ENCODE results near the gene BTNL9.

- TF ChIP-seq ELF4 (IDR thresholded peaks at IDR 0.05), result no peak
- no peak for TF ChIP-seq NFRKB (IDR thresholded peaks at IDR 0.05)
- TF ChIP-seq SP1 (IDR thresholded peaks at IDR 0.05), result no peak
- TF ChIP-seq FOXA1 (IDR thresholded peaks at IDR 0.05), result no peak
- TF ChIP-seq BHLHE40 (IDR thresholded peaks at IDR 0.05; ENCODE audit: borderline replicate concordance), result no peak
- no peak for TF ChIP-seq FOXM1 (IDR thresholded peaks at IDR 0.05; ENCODE audit: borderline replicate concordance)
- TF ChIP-seq HDGF (IDR thresholded peaks at IDR 0.05; ENCODE audit: borderline replicate concordance), result no peak
- TF ChIP-seq LEF1 (IDR thresholded peaks at IDR 0.05; ENCODE audit: borderline replicate concordance), result no peak
- no peak for TF ChIP-seq SUZ12 (IDR thresholded peaks at IDR 0.05)
- TF ChIP-seq L3MBTL2 (conservative IDR thresholded peaks at IDR 0.05), result no peak
- no peak for TF ChIP-seq ARNT (IDR thresholded peaks at IDR 0.05)
- TF ChIP-seq ZNF384 (IDR thresholded peaks at IDR 0.05), result no peak
- TF ChIP-seq FOXK2 (IDR thresholded peaks at IDR 0.05), result no peak
Measured at GRCh38 chr5:181040631-181040945, 522 bp downstream of the BTNL9 start.

Measured in HEK293T (cell line).